Measurements from ENCODE around the gene PRKCZ.

DNA sequence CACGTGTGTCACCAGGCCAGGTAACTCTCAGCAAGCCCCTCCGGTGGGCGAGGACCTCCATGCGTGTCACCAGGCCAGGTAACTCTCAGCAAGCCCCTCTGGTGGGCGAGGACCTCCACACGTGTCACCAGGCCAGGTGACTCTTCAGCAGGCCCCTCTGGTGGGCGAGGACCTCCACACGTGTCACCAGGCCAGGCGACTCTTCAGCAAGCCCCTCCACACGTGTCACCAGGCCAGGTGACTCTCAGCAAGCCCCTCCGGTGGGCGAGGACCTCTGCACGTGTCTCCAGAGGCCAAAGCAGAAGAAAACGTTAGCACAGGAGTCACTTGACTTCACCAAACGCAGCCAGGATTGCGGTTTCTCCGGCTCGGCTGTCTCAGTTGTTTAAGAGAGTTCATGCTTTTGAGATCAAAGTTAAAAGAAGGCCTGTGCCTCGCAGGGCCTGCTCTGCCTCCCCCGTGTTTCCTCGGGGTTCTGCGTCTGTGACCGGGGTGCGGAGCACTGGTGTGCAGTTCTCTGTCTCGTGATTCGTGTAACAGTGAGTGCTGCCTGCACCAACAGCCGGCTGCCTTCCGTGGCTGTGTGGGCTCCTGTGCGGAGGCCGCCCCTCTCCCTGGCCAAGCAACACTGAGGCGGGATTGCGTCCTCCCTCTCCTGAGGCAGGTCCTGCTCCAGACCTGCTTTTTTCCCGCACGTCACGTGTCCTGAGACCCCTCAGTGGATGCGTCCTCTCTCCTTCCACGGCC, 56.6 kb downstream of the PRKCZ start:
- TF ChIP-seq, protein P1, sequence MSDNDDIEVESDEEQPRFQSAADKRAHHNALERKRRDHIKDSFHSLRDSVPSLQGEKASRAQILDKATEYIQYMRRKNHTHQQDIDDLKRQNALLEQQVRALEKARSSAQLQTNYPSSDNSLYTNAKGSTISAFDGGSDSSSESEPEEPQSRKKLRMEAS (IDR thresholded peaks at IDR 0.05), result no peak
- TF ChIP-seq, protein P2, sequence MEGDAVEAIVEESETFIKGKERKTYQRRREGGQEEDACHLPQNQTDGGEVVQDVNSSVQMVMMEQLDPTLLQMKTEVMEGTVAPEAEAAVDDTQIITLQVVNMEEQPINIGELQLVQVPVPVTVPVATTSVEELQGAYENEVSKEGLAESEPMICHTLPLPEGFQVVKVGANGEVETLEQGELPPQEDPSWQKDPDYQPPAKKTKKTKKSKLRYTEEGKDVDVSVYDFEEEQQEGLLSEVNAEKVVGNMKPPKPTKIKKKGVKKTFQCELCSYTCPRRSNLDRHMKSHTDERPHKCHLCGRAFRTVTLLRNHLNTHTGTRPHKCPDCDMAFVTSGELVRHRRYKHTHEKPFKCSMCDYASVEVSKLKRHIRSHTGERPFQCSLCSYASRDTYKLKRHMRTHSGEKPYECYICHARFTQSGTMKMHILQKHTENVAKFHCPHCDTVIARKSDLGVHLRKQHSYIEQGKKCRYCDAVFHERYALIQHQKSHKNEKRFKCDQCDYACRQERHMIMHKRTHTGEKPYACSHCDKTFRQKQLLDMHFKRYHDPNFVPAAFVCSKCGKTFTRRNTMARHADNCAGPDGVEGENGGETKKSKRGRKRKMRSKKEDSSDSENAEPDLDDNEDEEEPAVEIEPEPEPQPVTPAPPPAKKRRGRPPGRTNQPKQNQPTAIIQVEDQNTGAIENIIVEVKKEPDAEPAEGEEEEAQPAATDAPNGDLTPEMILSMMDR (IDR thresholded peaks at IDR 0.05; ENCODE audit: low read depth, low read length, missing input control), result no peak
